Hematopoietic multipotent progenitor cell treated with erythropoietin and hydrocortisone succinate and interleukin-3 and kit ligand, for 4 days (in vitro differentiated cells): ENCODE data around the gene UAP1.
A peak's percentile ranks its signal among the peaks of the same experiment; 100 is the strongest.
"Not testable (repeated sequence)": the region's sequence is repeated elsewhere in the genome, so short reads cannot be mapped to it uniquely, and the experiment has no call there.

Experiments used
- DNase-seq: peaks from one replicate; pipeline ENCODE4 v3.0.0-alpha.2; 2015

The UAP1 gene

DNA sequence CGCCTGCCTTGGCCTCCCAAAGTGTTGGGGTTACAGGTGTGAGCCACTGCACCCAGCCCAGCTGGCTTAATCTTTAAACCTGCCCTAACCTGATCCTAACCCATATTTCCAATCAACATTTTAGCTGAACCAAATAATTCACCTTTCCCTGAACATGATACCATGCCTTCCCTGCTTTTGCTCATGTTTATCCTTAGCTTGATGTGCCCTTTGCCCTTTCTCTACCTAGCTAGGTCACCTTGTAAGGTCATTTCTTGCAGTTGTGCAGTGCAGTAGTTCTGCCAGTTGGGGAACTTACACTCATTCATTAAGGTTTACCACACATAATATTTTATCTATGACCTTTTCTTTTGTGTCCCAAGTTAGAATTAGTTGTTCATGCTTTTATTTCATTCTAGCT, 5.3 kb downstream of the UAP1 start:
- DNase-seq: no peak

DNA sequence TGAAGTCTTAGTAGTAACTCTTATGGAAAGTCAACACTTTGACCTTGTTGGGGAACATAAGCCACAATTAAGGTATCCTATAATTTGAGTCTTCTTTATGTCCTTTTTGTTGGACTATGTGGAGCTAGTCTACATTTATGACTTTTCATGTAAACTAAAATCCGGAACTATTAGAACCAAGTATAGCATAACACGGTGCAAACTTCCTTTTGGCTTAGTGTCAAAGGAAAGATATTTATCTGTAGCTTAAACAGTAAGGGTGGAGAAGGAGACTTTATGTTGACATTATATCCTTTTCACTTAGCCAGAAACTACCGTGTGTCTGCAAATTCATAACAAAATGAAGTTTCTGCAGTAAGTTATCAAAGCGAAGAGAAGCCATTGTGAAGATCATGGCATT, 7.3 kb downstream of the UAP1 start:
- DNase-seq: peak; percentile 48

DNA sequence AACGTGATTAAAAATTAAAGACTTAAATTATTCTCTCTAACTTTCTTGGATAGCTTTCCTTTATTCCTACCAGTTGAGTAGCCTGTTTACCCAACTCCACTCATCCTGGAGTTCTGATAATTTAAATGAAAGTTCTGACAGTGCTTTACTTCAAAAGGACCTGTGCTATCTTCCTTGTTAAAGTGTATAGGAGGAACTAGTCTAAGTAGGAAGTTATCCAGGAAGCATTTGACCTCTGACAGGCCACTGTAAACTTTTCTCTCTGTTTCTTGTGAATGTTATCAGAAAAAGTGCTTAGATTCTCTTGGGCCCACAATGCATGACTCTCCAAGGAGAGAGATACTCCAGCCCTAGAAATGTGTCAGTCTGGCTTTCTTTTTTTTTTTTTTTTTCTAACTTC, 9.2 kb downstream of the UAP1 start:
- DNase-seq: no peak

- DNase-seq: not testable (repeated sequence)
These were observed 9.6 kb downstream of the UAP1 start for GRCh38 chr1:162571121-162571520.

DNA sequence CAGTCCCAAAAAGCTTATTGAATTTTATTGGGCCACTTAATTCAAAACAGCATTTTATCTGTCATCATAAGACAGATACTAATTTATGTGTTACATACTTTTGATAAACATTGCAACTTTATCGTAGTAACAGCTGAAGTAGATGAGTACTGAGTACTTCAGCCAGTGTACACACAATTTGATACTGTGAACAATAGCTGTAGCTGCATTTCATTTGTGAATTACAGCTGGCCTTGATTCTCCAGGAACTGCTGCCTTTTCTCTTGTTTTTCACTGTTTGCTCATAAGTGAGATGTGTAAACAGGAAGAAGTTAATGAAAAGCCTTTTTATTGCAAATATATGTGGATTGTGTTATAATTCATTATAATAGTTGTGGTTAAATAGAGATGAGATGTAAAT, 10.2 kb downstream of the UAP1 start:
- no peak for DNase-seq

- peak; percentile 44 for DNase-seq
These were observed 11.6 kb downstream of the UAP1 start for GRCh38 chr1:162573136-162573535.

DNA sequence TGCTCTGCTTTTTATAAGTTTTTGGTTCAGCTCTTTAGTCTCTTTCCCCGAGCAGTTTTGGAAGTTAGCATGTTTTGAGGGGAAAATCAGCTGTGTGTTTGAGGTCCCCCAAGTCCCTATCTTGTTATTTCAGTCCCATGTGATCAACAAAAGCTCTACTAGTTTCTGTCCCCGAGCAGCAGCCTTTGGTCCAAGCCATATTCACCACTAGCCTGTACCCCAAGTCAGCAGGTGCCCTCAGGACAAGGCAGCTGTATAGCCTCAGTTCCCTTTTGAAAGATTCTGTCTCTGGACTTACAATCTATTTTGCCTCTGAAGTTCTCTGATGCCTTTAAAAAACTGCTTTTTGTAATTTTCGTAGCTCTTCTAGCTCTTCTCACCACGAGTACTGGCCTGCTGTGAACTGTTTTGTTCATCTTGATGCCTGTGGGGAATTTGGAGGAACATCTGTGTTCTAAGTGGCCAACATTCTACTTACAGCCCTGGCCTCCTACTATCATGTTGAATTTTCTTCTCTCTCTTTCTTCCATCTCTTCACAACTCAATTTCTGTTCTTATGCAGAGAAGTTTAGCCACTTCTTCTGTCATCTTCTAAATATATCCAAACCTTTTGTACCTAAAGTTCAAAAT, 16.7 kb downstream of the UAP1 start:
- no peak for DNase-seq

GRCh38 chr1:162578936-162579335, 17.4 kb downstream of the UAP1 start:
- no peak for DNase-seq

DNA sequence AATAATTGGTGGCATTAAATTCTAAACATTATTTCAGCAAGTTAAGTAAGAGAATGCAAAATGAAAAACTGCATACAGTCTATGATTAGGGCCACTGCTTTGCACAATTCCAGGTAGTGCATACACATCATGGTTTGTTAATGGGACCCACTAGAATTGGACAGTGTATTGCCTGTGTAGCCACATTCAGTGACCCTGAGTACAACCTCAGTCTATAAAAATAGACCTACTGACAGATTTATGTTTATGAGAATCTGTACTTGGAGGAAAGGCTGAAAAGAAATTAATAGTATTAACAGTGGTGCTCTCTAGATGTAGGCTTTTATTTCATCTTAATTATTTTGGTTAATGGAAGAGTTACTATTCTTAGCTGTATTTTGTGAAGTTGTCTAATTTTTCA, 18.8 kb downstream of the UAP1 start:
- no peak for DNase-seq

DNA sequence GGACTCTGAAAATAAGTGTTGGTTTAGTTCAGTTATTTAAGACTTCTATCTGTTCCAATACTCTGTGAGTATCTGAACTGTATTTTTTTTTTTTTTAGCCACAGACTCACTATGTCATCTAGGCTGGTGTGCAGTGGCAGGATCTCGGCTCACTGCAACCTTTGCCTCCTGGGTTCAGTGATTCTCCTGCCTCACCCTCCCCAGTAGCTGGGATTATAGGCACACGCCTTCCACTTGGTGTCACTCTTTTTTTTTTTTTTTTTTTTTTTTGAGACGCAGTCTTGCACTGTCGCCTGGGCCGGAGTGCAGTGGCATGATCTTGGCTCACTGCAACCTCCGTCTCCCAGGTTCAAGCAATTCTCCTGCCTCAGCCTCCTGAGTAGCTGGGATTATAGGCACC, 21.4 kb downstream of the UAP1 start:
- not testable (repeated sequence) for DNase-seq

GRCh38 chr1:162585101-162585500, 23.6 kb downstream of the UAP1 start:
- DNase-seq: not testable (repeated sequence)

DNA sequence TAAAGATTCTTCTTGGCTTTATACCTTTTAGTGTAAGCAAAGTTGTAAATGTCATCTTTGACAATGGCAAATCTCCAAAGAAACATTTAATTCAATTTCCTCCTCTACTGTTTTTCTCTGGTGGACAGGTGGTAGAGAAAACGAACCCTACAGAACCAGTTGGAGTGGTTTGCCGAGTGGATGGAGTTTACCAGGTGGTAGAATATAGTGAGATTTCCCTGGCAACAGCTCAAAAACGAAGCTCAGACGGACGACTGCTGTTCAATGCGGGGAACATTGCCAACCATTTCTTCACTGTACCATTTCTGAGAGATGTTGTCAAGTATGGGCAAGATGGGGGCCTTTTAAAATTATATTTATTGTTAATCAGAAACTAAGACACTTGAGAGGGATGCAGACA, 25.8 kb downstream of the UAP1 start:
- DNase-seq: no peak

DNA sequence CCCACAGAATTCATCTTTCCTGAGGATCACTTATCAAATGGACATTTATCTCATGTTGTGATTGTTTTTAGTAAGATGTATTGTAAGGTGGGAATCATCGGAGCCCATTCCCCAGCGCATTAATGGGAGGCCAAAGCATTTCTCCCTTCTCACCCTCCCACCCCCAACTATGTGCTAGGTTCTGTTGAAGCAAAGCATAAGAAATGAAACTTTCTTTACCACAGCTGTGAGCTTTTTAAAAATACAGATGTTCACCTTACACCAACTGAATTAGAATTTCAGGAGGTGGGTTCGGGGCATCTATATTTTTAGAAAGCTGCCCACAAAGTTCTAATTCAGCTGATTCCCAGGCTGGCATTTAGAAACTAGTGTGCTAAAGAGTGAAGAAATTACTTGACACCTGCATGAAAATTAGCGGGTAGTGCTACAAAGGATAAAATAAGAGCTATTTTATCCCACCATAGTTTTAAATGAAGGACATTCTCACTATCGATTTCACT, 26.3 kb downstream of the UAP1 start:
- no peak for DNase-seq

DNA sequence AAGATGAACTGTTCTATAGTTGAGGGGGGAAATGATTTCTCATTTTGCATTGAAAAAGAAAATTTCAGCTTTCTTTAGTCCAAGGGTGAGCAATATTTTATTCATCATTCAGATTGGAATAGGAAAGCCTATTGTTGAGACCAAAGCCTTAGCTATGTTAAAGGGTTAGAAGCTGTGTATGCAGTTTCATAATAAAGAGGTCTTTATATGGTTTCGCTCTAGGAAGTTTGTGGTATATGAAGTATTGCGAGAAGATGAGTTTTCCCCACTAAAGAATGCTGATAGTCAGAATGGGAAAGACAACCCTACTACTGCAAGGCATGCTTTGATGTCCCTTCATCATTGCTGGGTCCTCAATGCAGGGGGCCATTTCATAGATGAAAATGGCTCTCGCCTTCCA, 28.6 kb downstream of the UAP1 start:
- DNase-seq: no peak

DNA sequence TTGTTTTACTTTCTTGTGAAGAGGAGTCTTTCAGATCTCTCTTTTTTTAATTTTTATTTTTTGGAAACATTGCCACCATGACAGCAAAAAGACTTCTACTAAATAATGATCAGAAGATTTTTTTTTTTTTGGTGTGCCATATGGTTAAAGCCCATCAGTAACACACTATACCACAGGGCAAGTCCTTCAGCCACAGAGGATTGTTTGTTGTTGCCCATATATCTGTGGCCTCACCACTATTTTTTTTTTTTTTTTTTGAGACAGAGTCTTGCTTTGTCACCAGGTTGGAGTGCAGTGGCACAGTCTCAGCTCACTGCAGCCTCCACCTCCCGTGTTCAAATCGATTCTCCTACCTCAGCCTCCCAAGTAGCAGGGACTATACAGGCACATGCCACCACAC, 29.2 kb downstream of the UAP1 start:
- DNase-seq: no peak

- DNase-seq: no peak
These were observed 35.1 kb downstream of the UAP1 start for GRCh38 chr1:162596514-162597170.

DNA sequence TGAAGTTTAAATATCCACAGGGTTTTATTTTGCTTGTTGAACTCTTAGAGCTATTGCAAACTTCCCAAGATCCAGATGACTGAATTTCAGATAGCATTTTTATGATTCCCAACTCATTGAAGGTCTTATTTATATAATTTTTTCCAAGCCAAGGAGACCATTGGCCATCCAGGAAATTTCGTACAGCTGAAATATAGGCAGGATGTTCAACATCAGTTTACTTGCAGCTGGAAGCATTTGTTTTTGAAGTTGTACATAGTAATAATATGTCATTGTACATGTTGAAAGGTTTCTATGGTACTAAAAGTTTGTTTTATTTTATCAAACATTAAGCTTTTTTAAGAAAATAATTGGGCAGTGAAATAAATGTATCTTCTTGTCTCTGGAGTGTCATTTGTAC, 37.9 kb downstream of the UAP1 start:
- DNase-seq: no peak

- not testable (repeated sequence) for DNase-seq
These were observed 41.6 kb downstream of the UAP1 start for GRCh38 chr1:162603117-162603516.

GRCh38 chr1:162605225-162605927, 43.9 kb downstream of the UAP1 start:
- DNase-seq: no peak

- DNase-seq: no peak
These were observed 47.8 kb downstream of the UAP1 start for GRCh38 chr1:162609306-162609705.

GRCh38 chr1:162612606-162613400, 51.3 kb downstream of the UAP1 start:
- peak; percentile 10 for DNase-seq

GRCh38 chr1:162616848-162617247, 55.3 kb downstream of the UAP1 start:
- no peak for DNase-seq

GRCh38 chr1:162617513-162617912, 56.0 kb downstream of the UAP1 start:
- no peak for DNase-seq
